Stomach smooth muscle (tissue), 2 donors: Measurements from ENCODE around the gene CLSTN2.

Experiments used
- H3K27ac ChIP-seq: one replicate; pipeline ENCODE4 v1.7.0; 2013; ENCODE audit warnings: mild to moderate bottlenecking, low read length, inconsistent platforms
- H3K27me3 ChIP-seq, 2 donors: one replicate each; pipeline ENCODE4 v1.7.0; 2013; ENCODE audit warnings: low read length in 2 of 2; ENCODE audit not compliant: insufficient read depth in 2 of 2, control insufficient read depth in 1 of 2
- H3K36me3 ChIP-seq, 2 donors: one replicate each; pipeline ENCODE4 v1.7.0; 2013; ENCODE audit warnings: low read length in 2 of 2; ENCODE audit not compliant: control insufficient read depth in 2 of 2, insufficient read depth in 2 of 2
- H3K4me1 ChIP-seq: one replicate; pipeline ENCODE4 v1.7.0; 2013; ENCODE audit warnings: low read length; ENCODE audit not compliant: control insufficient read depth, insufficient read depth
- H3K4me3 ChIP-seq, 2 donors: one replicate each; pipeline ENCODE4 v1.7.0; 2013; ENCODE audit warnings: low read length in 2 of 2
- H3K9ac ChIP-seq, 2 donors: one replicate each; pipeline ENCODE4 v1.7.0; 2013; ENCODE audit warnings: low read length in 2 of 2, mild to moderate bottlenecking in 1 of 2
- H3K9me3 ChIP-seq, 2 donors: one replicate each; pipeline ENCODE4 v1.7.0; 2013; ENCODE audit warnings: low read length in 2 of 2; ENCODE audit not compliant: control insufficient read depth in 2 of 2
- donor health status: healthy.
- donor health status: Pancreatic carcinoma.

Gene CLSTN2

GRCh38 chr3:140186421-140186920 is 251.5 kb downstream of the CLSTN2 start:
- Histone ChIP-seq H3K9me3 (no peaks in the 10 kb centered on the region), H3K4me1 (peaks cover 13% of the 10 kb centered on the region), H3K27ac (no peak overlapping the region)

GRCh38 chr3:140187028-140187427 is 252.0 kb downstream of the CLSTN2 start:
- Histone ChIP-seq H3K9ac (no peak overlapping the region), H3K27ac (no peak overlapping the region), H3K36me3 (no peaks in the 10 kb centered on the region), H3K9me3 (no peaks in the 10 kb centered on the region), H3K27me3 (no peaks in the 10 kb centered on the region), H3K4me3 (no peak overlapping the region), H3K4me1 (peaks cover 13% of the 10 kb centered on the region)

More at GRCh38 chr3:140186421-140186920, 251.5 kb downstream of the CLSTN2 start:
- Histone ChIP-seq H3K4me3 (no peak overlapping the region), H3K36me3 (no peaks in the 10 kb centered on the region), H3K27me3 (no peaks in the 10 kb centered on the region), H3K9ac (no peak overlapping the region)

DNA sequence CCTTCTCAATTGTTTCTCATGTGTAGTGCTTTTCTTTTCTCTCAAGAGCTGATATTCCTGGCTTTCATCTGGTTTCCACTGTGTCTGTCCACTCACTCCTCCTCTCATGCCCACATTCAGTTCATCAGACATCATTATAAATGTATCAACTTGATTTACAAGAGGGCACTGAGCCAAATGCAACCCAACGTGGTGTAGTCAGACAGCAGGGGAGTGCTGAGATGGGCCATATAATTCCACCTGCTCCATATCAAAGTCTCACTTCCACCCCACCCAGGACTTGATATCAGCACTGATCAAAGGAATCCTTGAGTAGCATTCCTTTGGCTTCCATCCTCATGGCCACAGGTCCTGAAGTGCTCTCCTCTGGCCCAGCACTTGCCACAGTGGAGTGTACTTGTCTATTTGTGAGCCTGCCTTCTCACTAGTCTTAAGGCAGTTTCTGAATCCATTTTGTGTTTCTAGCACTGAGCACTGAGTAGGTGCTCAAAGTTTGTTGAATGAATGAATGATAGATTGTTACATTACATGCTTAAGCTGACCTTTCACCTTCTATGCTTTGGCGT is 252.8 kb downstream of the CLSTN2 start:
- no peaks in the 10 kb centered on the region for H3K9me3 ChIP-seq
- peaks cover 13% of the 10 kb centered on the region for H3K4me1 ChIP-seq
- H3K36me3 ChIP-seq, result no peaks in the 10 kb centered on the region
- no peak overlapping the region for H3K27ac ChIP-seq
- H3K9ac ChIP-seq, result no peak overlapping the region
- H3K4me3 ChIP-seq, result no peak overlapping the region
- no peaks in the 10 kb centered on the region for H3K27me3 ChIP-seq

DNA sequence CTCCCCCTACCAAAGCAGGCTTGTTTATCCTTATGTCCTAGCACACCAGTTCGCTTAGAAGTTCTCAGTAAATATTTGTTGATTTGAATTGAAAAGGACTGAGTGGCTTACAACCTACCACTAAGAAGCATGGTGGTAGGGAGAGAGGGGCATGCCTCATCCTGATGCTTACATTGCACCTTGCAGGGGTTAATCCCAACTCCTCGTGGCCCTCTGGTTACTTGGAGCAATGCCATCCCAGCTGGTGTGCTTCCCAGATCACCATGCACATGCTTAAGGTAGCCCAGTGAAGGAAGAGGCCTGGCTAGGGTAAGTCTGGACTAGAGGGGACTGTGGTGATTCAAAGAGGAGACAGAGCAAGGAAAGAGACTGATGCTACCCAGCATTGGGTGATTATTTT is 253.3 kb downstream of the CLSTN2 start:
- H3K4me1 ChIP-seq, result peaks cover 13% of the 10 kb centered on the region
- no peaks in the 10 kb centered on the region for H3K27me3 ChIP-seq
- H3K36me3 ChIP-seq, result no peaks in the 10 kb centered on the region
- no peak overlapping the region for H3K27ac ChIP-seq
- no peak overlapping the region for H3K9ac ChIP-seq
- no peaks in the 10 kb centered on the region for H3K9me3 ChIP-seq
- H3K4me3 ChIP-seq, result no peak overlapping the region

DNA sequence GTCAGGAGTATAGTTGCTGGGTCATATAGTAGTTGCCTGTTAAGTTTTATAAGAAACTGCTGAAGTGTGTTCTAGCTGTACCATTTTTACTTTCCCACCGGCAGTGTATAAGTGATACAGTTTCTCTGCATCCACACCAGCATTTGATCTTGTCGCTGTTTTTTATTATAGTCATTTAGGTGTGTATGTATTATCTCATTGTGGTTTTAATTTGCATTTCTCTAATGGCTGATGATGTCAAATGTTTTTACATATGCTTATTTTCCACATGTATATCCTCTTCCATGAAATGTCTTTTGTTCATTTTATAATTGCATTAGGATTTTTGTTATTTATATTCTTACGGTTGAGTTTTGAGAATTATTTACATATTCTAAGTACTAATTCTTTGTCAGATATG is 254.3 kb downstream of the CLSTN2 start:
- peaks cover 10% of the 10 kb centered on the region for H3K4me1 ChIP-seq
- H3K4me3 ChIP-seq, result no peak overlapping the region
- no peaks in the 10 kb centered on the region for H3K27me3 ChIP-seq
- no peaks in the 10 kb centered on the region for H3K36me3 ChIP-seq
- no peak overlapping the region for H3K9ac ChIP-seq
- no peak overlapping the region for H3K27ac ChIP-seq
- no peaks in the 10 kb centered on the region for H3K9me3 ChIP-seq

DNA sequence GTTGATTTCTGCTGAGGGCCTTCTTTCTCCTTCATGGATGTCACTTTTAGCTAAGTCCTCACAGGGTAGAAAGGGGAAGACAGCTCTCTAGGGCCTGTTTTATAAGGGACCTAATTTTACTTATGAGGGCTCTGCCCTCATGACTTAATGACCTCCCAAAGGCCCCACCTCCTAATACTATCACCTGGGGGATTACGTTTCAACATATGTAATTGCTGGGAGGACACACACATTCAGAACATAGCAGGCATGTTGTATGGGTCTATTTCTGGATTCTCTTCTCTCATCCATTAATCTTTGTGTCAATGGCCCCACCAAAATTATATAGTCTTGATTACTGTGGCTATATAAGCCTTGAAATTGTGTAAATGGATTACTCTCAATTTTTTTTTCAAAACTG is 255.0 kb downstream of the CLSTN2 start:
- Histone ChIP-seq H3K4me1 (peaks cover 10% of the 10 kb centered on the region), H3K27ac (no peak overlapping the region), H3K4me3 (no peak overlapping the region)

DNA sequence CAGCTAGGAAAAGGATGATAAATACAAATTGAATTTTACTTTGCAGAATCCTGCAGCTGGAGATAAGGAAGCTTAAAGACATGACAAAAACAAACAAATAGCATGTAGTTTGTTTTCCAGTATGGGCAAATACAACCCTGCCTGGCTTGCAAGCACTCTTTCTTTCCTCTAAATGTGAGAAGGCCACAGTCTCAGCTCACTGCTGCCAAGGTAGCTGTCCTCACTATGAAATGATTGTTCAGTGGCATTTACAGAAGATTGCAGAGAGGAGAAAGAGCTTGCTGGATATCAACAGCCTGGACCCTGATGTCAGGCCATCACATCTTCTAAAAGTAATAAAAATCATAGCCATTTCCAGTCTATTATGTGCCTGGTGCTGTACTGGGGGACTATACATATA is 262.0 kb downstream of the CLSTN2 start:
- H3K9ac ChIP-seq, result no peak overlapping the region
- no peak overlapping the region for H3K4me3 ChIP-seq
- no peaks in the 10 kb centered on the region for H3K36me3 ChIP-seq
- H3K9me3 ChIP-seq, result no peaks in the 10 kb centered on the region
- no peaks in the 10 kb centered on the region for H3K27me3 ChIP-seq
- no peak overlapping the region for H3K27ac ChIP-seq
- no peaks in the 10 kb centered on the region for H3K4me1 ChIP-seq

More for the DNA sequence above, 255.0 kb downstream of the CLSTN2 start:
- Histone ChIP-seq H3K9me3 (no peaks in the 10 kb centered on the region), H3K27me3 (no peaks in the 10 kb centered on the region), H3K36me3 (no peaks in the 10 kb centered on the region), H3K9ac (no peak overlapping the region)

DNA sequence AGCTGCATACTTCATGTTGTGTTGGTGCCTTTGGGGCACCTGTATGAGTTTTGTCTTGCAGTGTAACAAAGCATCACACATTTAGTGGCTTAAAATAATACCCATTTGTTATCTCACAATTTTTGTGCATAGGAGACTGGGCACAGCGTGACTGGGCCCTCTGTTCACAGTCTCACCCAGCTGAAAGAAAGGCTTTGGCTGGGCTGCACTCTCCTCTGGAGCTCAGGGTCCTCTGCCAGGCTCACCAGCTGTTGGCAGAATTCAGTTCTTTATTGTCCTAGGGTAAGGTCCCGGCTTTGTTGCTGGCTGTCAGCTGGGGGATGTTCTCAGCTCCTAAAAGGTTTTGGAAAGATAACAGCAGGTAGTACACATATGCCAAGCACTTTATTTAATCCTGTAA is 263.3 kb downstream of the CLSTN2 start:
- no peak overlapping the region for H3K27ac ChIP-seq

GRCh38 chr3:140199008-140199407 is 264.0 kb downstream of the CLSTN2 start:
- H3K4me3 ChIP-seq, result no peak overlapping the region
- H3K27ac ChIP-seq, result no peak overlapping the region
- H3K27me3 ChIP-seq, result no peaks in the 10 kb centered on the region
- H3K9me3 ChIP-seq, result no peaks in the 10 kb centered on the region
- H3K9ac ChIP-seq, result no peak overlapping the region
- H3K4me1 ChIP-seq, result no peaks in the 10 kb centered on the region
- no peaks in the 10 kb centered on the region for H3K36me3 ChIP-seq

More for the DNA sequence above, 263.3 kb downstream of the CLSTN2 start:
- Histone ChIP-seq H3K27me3 (no peaks in the 10 kb centered on the region), H3K4me1 (no peaks in the 10 kb centered on the region), H3K4me3 (no peak overlapping the region), H3K36me3 (no peaks in the 10 kb centered on the region), H3K9ac (no peak overlapping the region), H3K9me3 (no peaks in the 10 kb centered on the region)

DNA sequence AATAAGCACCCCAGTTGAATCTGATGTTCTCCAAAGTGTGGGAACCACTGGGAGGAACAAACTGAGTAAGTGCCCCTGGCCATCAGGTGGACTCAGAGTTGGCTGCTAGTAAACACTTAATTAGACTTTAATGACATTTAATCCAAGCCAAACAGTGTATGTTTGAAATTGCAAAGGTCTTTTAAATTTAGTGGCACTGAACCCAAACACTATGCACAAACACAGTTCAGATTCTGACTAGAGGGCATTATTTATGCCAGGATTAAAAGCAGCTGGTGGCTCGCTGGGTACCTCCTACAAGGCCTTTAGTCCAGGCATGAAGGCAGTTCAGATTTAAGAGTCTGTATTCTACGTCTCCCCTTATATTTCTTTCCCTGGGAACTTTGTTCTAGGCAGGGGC is 264.8 kb downstream of the CLSTN2 start:
- no peak overlapping the region for H3K4me3 ChIP-seq
- H3K36me3 ChIP-seq, result no peaks in the 10 kb centered on the region
- H3K27me3 ChIP-seq, result no peaks in the 10 kb centered on the region
- H3K27ac ChIP-seq, result no peak overlapping the region
- H3K4me1 ChIP-seq, result no peaks in the 10 kb centered on the region
- H3K9me3 ChIP-seq, result no peaks in the 10 kb centered on the region
- no peak overlapping the region for H3K9ac ChIP-seq

GRCh38 chr3:140203510-140203909 is 268.5 kb downstream of the CLSTN2 start:
- no peaks in the 10 kb centered on the region for H3K9me3 ChIP-seq
- H3K4me1 ChIP-seq, result no peaks in the 10 kb centered on the region
- H3K27me3 ChIP-seq, result peaks cover 2% of the 10 kb centered on the region in 2 donors
- no peaks in the 10 kb centered on the region for H3K36me3 ChIP-seq
- no peak overlapping the region for H3K27ac ChIP-seq
- no peak overlapping the region for H3K9ac ChIP-seq
- no peak overlapping the region for H3K4me3 ChIP-seq
